Activated CD8-positive, alpha-beta T cell treated with anti-CD3 and anti-CD28 coated beads, Interleukin-2, amount 10 ng/mL, durations not matched to agents 7 days and 5 days (primary cell): ENCODE measurements around the gene CTSE. TPM values are rescaled to one million over a fixed set of nuclear protein-coding genes. Genes with fewer than 3 reads are reported as not detected.

Source experiments
- ATAC-seq: fragments of 150-1000 bp; cut with Tn5 transposase; one replicate; pipeline ENCODE4 v1.10.0; 2021; ENCODE audit warnings: moderate library complexity
- CTCF ChIA-PET: fragments of 350-600 bp; sonication (Branson Sonifier 250); formaldehyde crosslinking; loops from one replicate; lab custom pipeline; 2021; ENCODE audit warnings: antibody characterized with exemption; lab: Charles Lee
- POLR2A ChIA-PET: fragments of 350-600 bp; sonication (Branson Sonifier 250); formaldehyde crosslinking; loops from one replicate; lab custom pipeline; 2021; ENCODE audit warnings: antibody characterized with exemption; lab: Charles Lee
- DNase-seq: peaks from one replicate; pipeline ENCODE4 v3.0.0-alpha.2; 2020
- H3K27ac Mint-ChIP-seq: one replicate; pipeline ENCODE4 v1.8.0; 2021; ENCODE audit warnings: mild to moderate bottlenecking, mixed read lengths
- H3K27me3 Mint-ChIP-seq: one replicate; pipeline ENCODE4 v1.8.0; 2021; ENCODE audit warnings: low read depth, mixed read lengths
- H3K36me3 Mint-ChIP-seq: one replicate; pipeline ENCODE4 v1.8.0; 2021; ENCODE audit warnings: low read depth, mixed read lengths
- H3K4me1 Mint-ChIP-seq: one replicate; pipeline ENCODE4 v1.8.0; 2021; ENCODE audit warnings: low read depth, mixed read lengths
- H3K4me3 Mint-ChIP-seq: one replicate; pipeline ENCODE4 v1.8.0; 2021; ENCODE audit warnings: mild to moderate bottlenecking, mixed read lengths
- H3K9me3 Mint-ChIP-seq: one replicate; pipeline ENCODE4 v1.8.0; 2022; ENCODE audit warnings: mixed read lengths; ENCODE audit not compliant: insufficient read depth
- total RNA-seq, 2 experiments: library from RNA; stranded (reverse); gene quantifications; one replicate each; pipeline ENCODE4 v1.2.3, GENCODE V29; 2021

The CTSE gene
- total RNA-seq, 2 experiments from 2014 or later: not detected

DNA sequence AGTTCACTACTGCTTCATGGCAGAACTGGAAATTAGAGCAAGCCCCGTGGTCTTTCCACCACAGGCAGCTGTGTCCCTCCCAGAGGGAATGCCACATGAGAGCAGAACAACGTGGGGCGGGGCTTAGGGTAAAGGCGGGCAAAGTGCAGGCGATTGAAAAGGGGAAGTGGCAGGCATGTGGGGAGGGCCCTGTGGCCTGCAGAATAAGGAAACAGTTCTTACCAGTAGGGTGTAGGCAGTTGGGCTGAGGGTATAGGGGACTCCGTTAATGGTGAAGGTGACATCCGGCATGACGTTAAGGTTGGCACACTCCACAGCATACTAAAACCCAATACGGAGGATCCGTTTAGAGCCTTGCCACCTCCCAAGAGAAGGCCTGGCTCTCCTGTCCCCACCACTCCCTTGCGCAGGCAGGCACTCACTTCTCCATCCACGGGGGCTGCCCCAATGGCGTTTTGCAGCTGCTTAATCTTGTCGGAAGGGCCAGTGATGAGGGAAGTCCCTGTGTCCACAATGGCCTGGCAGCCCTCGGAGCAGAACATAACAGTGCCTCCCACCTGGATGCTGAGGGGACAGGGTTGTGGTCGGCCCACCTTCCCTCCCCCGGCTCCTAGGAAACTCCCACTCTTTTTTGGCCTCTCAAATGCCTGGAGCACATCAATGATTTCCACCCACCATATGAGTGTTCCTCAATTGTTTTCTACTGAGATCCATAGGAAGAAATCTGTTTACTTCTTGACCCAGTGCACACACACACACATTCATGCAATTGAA lies 11.4 kb downstream of the CTSE start:
- ChIA-PET CTCF (interaction anchor here (0.7 to 1.9 kb wide), 2 partner anchors 18 to 28 kb away, joined by 3 to 9 read pairs; no protein-coding TSS in a partner anchor), POLR2A (no interaction called here)

GRCh38 chr1:206011057-206011456 lies 12.6 kb downstream of the CTSE start:
- CTCF ChIA-PET: interaction anchor here (1.9 kb wide), 1 partner anchor 19 kb away, joined by 9 read pairs; no protein-coding TSS in a partner anchor

More for the DNA sequence above, 11.4 kb downstream of the CTSE start:
- Mint-ChIP-seq H3K4me1 (peaks cover 30% of the 10 kb centered on the region), H3K36me3 (no peaks in the 10 kb centered on the region), H3K27ac (peak overlapping the region; percentile 66), H3K27me3 (peaks cover 6% of the 10 kb centered on the region), H3K9me3 (no peaks in the 10 kb centered on the region), H3K4me3 (no peak overlapping the region)
- ATAC-seq: peak; percentile 93
- DNase-seq: peak; percentile 66

DNA sequence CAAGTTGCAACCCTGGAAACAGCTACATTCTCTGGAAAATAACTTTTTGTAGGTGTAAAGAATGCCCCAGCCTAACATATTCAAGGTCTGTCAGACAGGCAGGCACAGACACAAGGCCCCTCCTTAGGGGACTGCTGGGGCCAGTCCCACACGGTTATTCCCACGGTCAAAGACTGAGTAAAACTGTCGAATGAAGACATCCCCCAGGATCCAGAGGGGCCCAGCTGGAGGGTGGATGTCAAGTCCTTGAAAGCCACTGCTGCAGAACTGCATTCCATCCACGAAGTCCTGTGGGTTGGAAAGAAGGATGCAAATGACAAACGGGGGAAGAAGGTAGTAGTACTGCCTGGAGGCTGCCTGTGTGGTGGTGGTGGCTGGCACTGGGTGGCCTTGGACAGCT lies 13.6 kb downstream of the CTSE start:
- H3K9me3 Mint-ChIP-seq: no peaks in the 10 kb centered on the region
- H3K27me3 Mint-ChIP-seq: peaks cover 7% of the 10 kb centered on the region
- DNase-seq (no peak), ATAC-seq (no peak)
- H3K4me1 Mint-ChIP-seq: peaks cover 30% of the 10 kb centered on the region
- H3K36me3 Mint-ChIP-seq: no peaks in the 10 kb centered on the region
- CTCF ChIA-PET: no interaction called here
- H3K4me3 Mint-ChIP-seq: no peak overlapping the region
- POLR2A ChIA-PET: no interaction called here
- no peak overlapping the region for H3K27ac Mint-ChIP-seq

More at GRCh38 chr1:206011057-206011456, 12.6 kb downstream of the CTSE start:
- Mint-ChIP-seq H3K4me1 (peaks cover 30% of the 10 kb centered on the region), H3K36me3 (no peaks in the 10 kb centered on the region), H3K27ac (no peak overlapping the region), H3K4me3 (no peak overlapping the region), H3K27me3 (peaks cover 5% of the 10 kb centered on the region), H3K9me3 (no peaks in the 10 kb centered on the region)
- ATAC-seq: no peak
- POLR2A ChIA-PET: no interaction called here
- DNase-seq: no peak

DNA sequence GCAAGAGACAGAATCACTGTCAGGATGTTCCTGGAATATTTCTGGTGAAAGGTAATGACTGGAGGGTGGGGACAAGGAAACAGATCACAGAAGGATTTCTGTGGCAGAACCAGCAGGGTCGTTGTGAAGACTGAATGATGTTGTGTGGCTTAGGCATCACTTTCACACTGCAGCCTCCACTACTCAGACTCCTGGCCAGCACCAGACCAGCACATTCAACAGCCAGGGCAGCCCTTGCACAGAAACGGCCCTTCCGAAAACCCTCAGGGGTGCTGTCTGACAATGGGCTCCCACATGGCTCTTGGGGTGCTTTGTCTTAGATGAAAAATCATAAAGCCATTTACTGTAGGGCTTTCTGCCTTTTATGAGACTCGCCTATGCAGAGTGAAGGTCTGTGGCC lies 16.7 kb downstream of the CTSE start:
- peaks cover 7% of the 10 kb centered on the region for H3K27me3 Mint-ChIP-seq
- H3K4me1 Mint-ChIP-seq: peaks cover 11% of the 10 kb centered on the region
- H3K4me3 Mint-ChIP-seq: no peak overlapping the region
- no peaks in the 10 kb centered on the region for H3K9me3 Mint-ChIP-seq
- POLR2A ChIA-PET: no interaction called here
- CTCF ChIA-PET: interaction anchor here (0.8 to 1.3 kb wide), 3 partner anchors 8 to 89 kb away, joined by 3 read pairs; no protein-coding TSS in a partner anchor
- no peak overlapping the region for H3K27ac Mint-ChIP-seq
- H3K36me3 Mint-ChIP-seq: no peaks in the 10 kb centered on the region
- DNase-seq (no peak), ATAC-seq (no peak)

DNA sequence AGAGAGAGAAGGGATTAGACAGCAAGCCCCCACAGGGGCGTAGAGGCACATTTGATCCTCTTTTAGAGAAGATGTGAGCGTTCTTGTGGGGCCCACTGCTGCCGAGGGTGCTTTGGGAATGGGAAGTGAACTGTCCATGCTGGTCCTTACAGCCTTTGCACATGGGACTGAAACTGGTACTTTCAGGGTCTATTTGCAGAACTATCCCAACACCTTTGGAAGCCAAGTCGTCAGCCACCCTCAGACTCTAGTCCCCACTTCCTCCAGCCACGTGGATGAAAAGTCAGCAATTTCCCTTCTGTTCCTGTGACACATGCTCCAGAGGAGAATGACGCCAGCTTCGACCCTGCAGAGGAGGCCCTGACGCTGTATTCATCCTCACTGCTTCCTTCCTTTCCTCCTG lies 17.9 kb downstream of the CTSE start:
- Mint-ChIP-seq H3K4me3 (no peak overlapping the region), H3K27me3 (peaks cover 7% of the 10 kb centered on the region), H3K4me1 (peaks cover 4% of the 10 kb centered on the region), H3K36me3 (no peaks in the 10 kb centered on the region), H3K27ac (no peak overlapping the region), H3K9me3 (no peaks in the 10 kb centered on the region)
- CTCF ChIA-PET: interaction anchor here (0.8 to 0.9 kb wide), 2 partner anchors 28 to 88 kb away, joined by 3 to 4 read pairs; no protein-coding TSS in a partner anchor
- ATAC-seq: no peak
- no peak for DNase-seq
- POLR2A ChIA-PET: no interaction called here

GRCh38 chr1:206005234-206005633 lies 18.5 kb downstream of the CTSE start:
- ATAC-seq: no peak
- peaks cover 7% of the 10 kb centered on the region for H3K27me3 Mint-ChIP-seq
- no peaks in the 10 kb centered on the region for H3K36me3 Mint-ChIP-seq
- DNase-seq: no peak
- no peak overlapping the region for H3K27ac Mint-ChIP-seq
- ChIA-PET CTCF (no interaction called here), POLR2A (no interaction called here)
- no peak overlapping the region for H3K4me3 Mint-ChIP-seq
- no peaks in the 10 kb centered on the region for H3K4me1 Mint-ChIP-seq
- no peaks in the 10 kb centered on the region for H3K9me3 Mint-ChIP-seq

- Mint-ChIP-seq H3K4me3 (no peak overlapping the region), H3K4me1 (no peaks in the 10 kb centered on the region), H3K27ac (no peak overlapping the region), H3K36me3 (no peaks in the 10 kb centered on the region), H3K27me3 (peaks cover 7% of the 10 kb centered on the region), H3K9me3 (no peaks in the 10 kb centered on the region)
- ATAC-seq (no peak), DNase-seq (no peak)
- ChIA-PET POLR2A (no interaction called here), CTCF (no interaction called here)
Measured at GRCh38 chr1:206004826-206005225, 18.9 kb downstream of the CTSE start.

GRCh38 chr1:206003854-206004800 lies 19.6 kb downstream of the CTSE start:
- no peaks in the 10 kb centered on the region for H3K4me1 Mint-ChIP-seq
- no peaks in the 10 kb centered on the region for H3K9me3 Mint-ChIP-seq
- H3K27me3 Mint-ChIP-seq: peaks cover 7% of the 10 kb centered on the region
- no peak for ATAC-seq
- H3K36me3 Mint-ChIP-seq: no peaks in the 10 kb centered on the region
- ChIA-PET CTCF (no interaction called here), POLR2A (no interaction called here)
- no peak for DNase-seq
- no peak overlapping the region for H3K27ac Mint-ChIP-seq
- H3K4me3 Mint-ChIP-seq: no peak overlapping the region

DNA sequence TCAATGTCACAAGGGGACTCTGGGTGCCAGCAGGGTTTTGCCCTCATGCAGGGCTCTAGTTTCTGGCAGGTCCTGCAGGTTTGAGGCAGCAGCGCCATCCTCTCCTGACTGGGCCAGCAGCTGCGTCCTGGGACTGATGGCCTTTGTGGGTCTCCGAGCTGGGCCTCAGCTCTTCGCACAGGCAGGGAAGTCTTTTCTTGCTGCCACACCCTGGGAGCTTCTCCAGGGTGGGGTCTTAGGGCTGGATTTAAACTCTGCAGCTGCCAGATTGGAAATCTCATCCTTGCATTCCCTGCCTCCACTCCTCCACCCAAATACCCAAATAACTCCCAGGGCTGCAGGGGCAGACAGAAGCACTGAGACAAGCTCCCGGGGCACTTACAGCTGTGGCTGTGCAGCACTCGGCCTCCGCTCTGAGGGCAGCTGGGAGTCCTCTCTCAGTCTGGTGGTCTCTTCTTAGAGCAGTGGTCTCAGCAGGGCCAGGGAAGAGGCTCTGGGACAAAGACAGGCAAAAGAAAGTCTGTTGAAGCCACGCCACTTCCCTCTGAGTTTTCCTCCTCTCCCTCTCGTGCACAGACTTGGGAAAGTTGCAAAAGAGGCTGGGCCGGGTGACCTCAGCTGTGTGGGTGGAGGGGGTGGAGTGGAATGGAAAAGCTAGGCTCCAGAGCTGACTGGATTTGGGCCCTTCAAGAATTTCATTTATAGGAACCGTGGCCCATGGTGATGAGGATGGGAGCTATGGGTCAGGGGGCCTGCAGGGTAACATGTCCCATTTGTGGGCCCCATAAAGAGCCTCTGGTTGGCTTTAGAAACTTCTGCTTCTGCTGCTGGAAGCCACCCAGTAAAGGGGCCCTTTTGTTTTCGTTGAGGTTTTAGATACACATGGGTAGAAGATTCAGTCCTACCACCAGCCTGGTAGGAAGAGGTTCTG lies 20.6 kb downstream of the CTSE start, which contains the start of gene RAB7B:
RAB7B (minus strand) TSS at position 525 of the 931 bp plus-strand sequence. CDS start 9,260 bp downstream, outside the sequence.
- ChIA-PET POLR2A (no interaction called here), CTCF (interaction anchor here (0.7 kb wide), 1 partner anchor 27 kb away, joined by 3 read pairs; no protein-coding TSS in a partner anchor)
- ATAC-seq (peak; percentile 36), DNase-seq (no peak)
- H3K4me1 Mint-ChIP-seq: no peaks in the 10 kb centered on the region
- H3K4me3 Mint-ChIP-seq: no peak within 1 kb of the TSS
- H3K27me3 Mint-ChIP-seq: peaks cover 7% of the 10 kb centered on the region
- H3K27ac Mint-ChIP-seq: no peak within 1 kb of the TSS
- no peaks in the 10 kb centered on the region for H3K36me3 Mint-ChIP-seq
- H3K9me3 Mint-ChIP-seq: no peaks in the 10 kb centered on the region

DNA sequence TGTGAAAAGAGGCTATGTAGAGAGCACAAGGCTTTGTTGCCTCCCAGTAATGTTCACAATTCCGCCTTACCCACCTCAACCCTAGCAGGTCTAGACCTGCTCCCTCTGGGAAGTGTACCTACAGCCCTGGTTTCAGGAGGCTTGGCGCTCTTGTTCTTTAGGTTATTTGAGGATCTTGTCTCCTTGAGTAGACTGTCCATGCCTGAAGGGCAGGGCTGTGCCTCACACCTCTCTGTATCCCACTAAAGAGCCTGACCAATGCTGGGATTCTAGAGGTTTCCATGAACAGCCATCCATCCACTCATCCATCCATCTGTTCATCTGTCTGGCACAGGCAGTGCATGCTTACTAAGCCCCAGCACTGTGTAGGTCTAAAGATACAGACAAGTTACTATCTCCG lies 21.5 kb downstream of the CTSE start:
- no peaks in the 10 kb centered on the region for H3K36me3 Mint-ChIP-seq
- H3K4me1 Mint-ChIP-seq: no peaks in the 10 kb centered on the region
- H3K4me3 Mint-ChIP-seq: no peak overlapping the region
- ATAC-seq (no peak), DNase-seq (no peak)
- H3K27me3 Mint-ChIP-seq: peaks cover 9% of the 10 kb centered on the region
- ChIA-PET CTCF (no interaction called here), POLR2A (no interaction called here)
- H3K27ac Mint-ChIP-seq: no peak overlapping the region
- H3K9me3 Mint-ChIP-seq: no peaks in the 10 kb centered on the region

GRCh38 chr1:206001476-206001888 lies 22.2 kb downstream of the CTSE start:
- DNase-seq: no peak
- ChIA-PET CTCF (interaction anchor here (1.5 to 4.3 kb wide), 2 partner anchors 16 to 104 kb away, joined by 5 to 24 read pairs; no protein-coding TSS in a partner anchor), POLR2A (no interaction called here)
- H3K27me3 Mint-ChIP-seq: peaks cover 13% of the 10 kb centered on the region
- no peaks in the 10 kb centered on the region for H3K9me3 Mint-ChIP-seq
- no peak overlapping the region for H3K27ac Mint-ChIP-seq
- no peaks in the 10 kb centered on the region for H3K4me1 Mint-ChIP-seq
- no peak for ATAC-seq
- no peak overlapping the region for H3K4me3 Mint-ChIP-seq
- no peaks in the 10 kb centered on the region for H3K36me3 Mint-ChIP-seq
